Left hindlimb (tissue), 1 donor: ENCODE results near the gene AFG1L.
"Not testable (repeated sequence)": the region's sequence is repeated elsewhere in the genome, so short reads cannot be mapped to it uniquely, and the experiment has no call there.

Experiments
- DNase-seq: peaks from one replicate; pipeline ENCODE4 v3.0.0-alpha.2; 2018

Gene AFG1L

DNA sequence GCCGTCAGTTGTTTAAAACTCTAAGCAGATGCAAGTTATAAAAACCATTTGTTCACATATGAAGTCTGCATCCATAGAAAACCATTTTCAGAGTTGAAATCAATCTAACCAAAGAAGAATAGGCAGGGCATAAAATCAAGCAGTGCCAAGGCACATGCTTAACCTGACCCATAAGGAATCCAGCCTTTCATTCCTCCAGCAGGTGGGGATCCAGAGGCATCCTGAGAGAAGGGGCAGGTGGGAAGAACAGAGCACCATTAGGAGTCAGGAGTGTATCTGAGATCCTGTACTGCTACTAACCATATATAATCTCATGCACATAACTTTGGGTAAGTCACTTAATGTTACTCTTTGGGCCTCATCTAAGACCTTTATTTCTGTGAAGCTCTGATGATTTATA lies 236.5 kb downstream of the AFG1L start:
- DNase-seq, result no peak

DNA sequence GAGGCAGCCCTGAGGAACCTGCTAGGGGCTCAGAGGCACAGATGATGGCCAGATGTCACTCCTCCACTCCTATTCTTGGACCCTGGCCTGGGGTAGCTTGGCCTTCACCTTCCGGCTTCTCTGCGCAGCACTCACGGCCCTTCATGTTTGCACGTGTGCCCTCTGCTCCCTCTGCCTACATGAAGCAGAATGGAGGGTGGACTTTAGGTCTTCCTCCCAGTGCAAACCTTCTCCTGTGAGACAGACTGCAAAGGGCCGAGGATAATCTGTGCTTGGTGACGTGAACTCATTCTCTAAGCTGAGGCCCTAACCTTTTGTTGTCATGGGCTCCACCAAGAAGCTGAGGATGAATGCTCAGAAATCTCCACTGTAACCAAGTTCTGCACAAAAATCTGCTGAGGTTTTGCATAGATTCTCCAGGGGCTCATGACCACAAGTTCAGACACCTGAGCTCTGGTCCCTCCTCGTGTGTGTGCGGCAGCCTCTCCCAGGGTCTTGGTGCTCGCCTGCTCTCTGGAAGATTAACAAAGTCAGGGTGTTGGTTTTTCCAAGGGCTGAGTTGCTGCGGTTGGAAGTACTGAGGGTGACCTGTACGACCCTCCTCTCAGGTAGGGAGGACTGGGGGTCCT lies 240.4 kb downstream of the AFG1L start:
- DNase-seq, result no peak

DNA sequence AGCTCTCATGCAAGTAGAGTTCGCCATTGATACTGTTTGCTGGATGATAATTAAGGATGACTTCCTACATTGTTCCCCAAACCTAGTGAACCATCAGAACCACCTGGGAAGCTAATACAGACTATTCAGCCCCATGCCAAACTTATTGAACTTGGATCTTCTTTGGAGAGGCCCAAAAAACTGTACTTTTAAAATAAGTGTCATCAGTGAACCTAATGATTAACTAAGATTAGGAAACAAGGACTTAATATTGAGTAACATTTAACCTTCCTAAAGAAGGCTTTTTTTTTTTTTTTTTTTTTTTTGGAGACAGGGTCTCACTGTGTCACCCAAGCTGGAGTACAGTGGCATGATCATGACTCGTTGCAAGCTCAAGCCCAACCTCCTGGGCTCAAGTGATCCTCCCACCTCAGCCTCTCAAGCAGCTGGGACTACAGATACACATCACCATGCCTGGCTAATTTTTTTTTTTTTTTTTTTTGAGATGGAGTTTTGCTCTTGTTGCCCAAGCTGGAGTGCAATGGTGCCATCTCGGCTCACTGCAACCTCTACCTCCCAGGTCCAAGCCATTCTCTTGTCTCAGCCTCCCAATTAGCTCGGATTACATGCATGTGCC lies 241.2 kb downstream of the AFG1L start:
- not testable (repeated sequence) for DNase-seq

DNA sequence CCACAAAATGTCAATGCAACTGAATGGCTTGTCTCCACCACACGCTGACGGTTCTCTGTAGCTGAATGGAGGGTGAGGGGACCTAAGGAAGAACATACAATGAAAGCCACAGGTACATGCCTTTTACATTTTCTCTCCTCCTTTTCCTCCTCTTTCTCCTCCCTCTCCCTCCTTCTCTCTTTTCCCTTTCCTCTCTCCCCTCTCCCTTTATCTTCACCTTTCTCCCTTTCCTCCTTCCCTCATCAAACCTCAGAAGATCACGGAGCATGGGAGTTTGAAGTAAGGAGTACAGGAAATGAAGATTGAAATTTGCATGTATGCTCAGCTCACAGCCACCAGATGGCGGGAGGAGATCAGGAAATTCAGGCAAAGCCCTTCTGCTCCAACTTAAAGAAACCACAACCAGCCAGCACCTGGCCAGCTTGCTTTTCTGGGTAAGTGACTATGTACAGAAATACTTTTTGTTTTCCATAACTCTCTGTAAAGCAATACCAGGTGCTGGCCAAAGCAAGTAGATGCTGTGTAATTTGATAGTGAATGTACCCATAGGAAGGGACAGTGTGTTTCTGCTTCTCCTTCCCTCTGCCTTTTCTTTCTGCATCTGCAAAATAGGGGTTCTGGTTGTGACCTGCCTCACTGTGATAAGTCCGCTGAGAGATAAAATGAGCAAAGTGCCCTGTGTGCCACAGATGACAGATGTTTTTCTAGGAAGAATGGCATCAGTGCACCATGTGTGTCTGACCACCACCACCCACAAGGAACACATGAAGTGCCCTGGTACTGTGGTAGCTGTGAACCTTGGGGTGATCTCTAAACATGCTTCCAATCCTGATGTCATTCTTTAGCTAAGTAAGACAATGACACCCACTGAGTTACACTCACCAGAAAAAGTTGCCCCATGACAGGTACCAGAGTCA lies 247.2 kb downstream of the AFG1L start:
- DNase-seq, result peak; percentile 81

DNA sequence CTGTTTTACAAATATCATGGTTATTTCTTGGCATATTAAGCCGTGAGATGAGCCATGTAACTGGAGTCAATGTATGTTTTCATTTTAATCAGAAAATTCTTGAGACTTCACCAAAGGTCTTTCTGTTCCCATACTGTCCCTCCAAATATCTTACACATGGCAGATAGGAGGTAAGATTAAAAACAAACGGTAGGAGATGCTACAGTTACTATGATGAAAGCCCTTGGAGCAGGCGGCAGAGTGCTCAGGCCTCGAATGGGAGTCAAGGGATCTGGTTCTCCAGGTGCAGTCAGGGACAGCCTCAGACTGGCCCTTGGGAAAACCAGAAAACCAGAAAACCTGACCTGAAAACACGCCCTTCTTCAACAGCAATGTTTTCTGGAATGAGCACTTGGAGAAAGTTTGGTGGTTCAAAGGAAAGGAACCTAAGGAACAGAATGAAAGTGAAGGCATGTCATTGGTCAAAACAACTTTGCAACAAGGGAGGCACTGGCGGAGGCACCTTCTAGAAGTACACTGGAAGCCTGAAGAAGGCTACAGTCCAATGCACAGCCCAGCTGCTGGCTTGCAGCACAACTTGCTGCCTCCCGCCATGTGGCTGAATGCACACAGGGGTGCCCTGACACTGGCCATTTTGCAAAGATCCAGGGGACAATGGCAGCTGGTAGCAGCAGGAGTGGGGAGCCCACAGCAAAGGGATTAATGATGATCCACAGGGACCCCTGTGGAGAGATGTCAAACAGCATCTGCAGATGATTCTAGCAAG lies 248.5 kb downstream of the AFG1L start:
- no peak for DNase-seq

DNA sequence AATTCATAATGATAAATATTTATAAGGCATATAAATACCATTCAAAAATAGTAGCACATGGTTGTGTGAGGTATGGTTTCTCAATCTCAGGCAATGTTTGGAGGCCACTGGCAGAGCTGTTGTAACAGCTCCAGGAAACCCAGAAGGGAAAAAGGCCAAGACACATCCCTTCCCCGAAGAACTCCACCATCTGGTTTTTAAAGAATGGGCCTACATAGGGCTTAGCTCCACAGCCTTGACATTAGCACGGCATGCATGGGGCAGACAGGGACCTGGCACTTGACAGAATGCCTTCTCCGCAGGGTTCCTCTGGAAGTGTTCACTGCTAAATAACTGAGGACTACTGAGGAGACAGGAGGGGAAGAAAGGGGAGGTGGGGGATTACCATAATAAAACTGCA lies 249.8 kb downstream of the AFG1L start:
- no peak for DNase-seq

DNA sequence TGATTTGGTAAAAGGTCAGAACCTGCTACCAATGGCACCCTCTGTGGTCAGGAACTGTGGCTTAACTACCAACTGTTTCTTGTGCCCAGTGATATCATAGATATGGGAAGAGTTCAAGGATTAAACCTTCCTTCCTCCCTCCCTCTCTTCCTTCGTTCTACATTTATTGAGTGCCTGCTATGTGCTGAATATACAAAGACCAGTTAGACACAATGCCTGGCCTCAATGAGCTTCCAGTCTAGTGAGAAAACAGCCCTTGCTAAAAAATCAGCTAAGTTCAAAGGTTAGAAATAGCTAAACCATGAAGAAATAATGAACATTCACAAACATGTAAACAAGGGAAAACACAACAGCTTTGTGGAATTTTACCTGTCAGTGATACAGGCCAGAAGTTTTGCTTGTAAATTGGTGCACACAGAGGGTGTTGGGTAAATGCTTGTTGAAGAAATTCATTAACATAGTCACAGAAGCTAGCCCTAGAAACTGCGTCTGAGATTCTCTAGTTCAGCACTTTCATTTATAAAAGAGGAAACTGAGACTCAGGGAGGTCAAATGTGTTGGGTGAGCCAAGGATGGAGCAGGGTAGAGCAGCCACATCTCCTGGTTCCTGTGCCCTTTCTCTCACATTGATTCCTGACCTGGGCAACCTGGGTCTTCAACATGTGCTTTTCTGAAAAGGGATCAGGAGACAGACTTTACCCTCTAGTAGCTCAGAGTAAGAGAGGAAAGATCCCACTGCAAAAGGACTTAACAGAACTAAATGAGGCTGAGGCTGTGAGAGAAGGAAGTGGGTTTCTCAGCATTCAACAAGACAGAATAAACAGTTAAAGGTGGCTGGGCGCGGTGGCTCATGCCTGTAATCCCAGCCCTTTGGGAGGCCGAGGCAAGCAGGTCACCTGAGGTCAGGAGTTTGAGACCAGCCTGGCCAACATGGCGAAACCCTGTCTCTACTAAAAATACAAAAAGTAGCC lies 251.5 kb downstream of the AFG1L start:
- no peak for DNase-seq

DNA sequence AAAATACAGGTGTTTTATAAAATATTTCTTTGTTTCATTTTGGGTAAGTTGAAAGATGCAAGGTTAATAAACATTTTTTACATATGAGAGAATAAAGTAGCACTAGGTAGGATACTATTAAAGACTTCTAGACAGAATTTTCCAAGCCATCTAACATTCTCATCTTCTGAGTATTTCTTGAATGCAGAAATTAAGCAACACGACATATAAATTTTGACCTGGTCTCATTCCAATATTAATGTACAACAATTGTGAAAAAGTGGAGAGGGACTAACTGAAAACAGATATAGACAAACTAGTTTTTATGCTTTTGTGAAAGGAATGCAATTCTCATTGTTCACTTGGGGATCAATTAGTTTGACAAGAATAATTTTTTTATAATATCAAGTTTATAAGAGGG lies 254.4 kb downstream of the AFG1L start:
- DNase-seq, result no peak

DNA sequence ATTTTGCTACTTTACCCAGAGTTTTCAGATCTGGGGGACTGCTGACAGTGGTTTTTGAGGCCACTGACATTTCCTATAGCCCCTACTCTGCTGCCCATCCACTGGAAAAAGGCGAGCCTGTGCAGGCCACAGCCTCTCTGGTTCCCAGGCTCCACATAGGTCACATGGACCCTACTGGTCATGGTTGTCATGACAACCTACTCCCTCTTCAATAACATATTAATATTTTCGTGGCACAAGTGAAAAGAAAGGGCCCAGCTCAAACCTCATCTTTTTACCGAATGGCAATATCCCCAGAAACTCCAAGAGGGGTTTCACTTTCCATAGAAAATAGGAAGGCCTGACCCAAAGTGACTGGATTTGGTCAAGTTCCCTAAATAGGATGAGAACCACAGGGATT lies 254.9 kb downstream of the AFG1L start:
- no peak for DNase-seq

DNA sequence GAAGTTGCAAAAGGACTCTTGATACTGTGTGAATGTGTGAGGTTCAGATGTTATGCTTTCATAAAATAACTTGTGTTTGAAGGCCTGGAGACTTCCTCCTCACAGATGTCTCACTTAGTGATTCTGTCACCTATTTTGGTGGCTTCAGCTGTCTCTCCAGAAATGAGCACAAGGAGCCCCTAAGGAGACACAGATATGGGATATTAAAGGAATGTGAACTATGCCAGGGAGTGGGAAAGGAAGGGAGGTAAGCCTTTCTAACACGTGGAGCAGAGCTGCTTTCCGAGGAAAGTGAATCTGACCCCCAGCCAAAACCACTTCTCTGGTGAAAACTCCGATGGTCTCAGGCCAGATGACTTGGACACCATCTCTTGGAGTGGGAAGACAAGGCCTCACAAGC lies 255.4 kb downstream of the AFG1L start:
- no peak for DNase-seq

DNA sequence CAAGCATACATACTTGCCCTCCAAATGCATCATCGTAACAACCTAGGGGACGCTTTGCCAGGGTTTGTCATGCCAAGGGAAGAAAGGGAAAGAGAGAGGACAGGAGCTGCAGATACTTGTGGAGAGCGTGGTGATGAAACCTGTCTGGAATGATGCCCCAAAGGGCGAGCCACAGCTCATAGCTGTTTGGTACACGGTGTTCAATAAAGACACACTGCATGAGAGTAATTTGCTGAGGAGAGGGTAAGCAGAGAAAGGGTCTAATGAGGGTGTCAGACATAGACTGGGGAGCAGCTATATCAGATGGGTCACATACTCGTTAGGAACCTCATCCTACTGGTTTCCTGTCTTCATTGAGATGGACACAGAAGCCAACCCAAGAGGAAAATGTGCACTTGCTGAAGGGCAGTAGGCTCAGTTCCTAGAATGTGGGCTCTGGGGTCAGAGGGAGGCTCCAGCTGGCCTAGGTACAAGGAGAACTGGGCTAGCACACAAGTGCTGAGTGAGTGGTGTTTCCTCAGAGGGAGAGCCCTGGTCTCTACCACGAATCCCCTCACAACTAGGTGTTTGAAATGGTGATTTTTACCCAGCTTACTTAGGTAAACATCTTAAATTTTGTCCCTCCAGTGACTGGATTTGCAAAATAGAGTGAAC lies 260.7 kb downstream of the AFG1L start:
- no peak for DNase-seq

DNA sequence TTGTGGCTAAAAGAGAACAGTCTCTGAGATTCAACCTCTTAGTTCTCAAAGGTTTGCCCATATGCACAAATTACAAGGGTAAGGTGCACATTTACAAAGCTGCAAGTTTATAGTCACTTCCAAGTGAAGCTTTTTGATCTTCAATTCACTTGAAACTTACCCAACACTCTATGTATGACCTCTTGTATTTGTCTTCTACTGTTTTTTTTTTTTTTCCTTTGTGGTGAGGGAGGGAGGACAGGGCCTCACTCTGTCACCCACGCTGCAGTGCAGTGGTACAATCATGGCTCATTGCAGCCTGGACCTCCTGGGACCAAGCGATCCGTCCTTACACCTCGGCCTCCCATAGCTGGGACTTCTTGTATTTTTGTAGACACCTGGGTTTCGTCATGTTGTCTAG lies 261.4 kb downstream of the AFG1L start:
- DNase-seq, result no peak

DNA sequence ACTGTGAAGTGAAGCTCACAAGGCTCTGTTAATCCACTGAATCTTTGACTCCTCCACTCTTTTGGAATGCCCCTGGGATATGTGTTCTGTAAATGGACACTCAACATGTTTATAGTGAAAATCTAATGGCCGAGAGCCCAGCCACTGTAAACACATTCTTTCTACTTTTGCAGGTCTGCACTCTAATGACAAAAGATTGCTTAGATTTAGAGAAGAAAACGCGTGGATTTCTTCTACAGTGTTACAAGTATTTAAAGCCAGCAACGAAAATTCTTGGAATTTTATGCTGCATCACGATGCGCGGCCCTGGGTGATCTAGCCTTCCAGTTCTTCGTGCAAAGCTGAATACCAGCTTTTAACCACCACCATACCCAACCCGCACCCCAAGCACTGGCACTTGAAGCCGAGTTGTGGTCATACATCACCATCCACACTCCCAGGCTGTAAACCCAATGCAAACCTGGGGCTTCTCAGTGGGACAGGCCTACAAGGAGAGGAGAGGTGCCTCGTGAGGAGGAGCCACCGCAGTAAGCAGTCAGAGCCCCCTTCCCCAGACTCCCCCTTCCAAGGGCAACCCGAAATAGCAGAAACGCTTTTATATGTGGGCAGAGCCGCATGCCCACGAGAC lies 262.1 kb downstream of the AFG1L start:
- DNase-seq, result no peak

DNA sequence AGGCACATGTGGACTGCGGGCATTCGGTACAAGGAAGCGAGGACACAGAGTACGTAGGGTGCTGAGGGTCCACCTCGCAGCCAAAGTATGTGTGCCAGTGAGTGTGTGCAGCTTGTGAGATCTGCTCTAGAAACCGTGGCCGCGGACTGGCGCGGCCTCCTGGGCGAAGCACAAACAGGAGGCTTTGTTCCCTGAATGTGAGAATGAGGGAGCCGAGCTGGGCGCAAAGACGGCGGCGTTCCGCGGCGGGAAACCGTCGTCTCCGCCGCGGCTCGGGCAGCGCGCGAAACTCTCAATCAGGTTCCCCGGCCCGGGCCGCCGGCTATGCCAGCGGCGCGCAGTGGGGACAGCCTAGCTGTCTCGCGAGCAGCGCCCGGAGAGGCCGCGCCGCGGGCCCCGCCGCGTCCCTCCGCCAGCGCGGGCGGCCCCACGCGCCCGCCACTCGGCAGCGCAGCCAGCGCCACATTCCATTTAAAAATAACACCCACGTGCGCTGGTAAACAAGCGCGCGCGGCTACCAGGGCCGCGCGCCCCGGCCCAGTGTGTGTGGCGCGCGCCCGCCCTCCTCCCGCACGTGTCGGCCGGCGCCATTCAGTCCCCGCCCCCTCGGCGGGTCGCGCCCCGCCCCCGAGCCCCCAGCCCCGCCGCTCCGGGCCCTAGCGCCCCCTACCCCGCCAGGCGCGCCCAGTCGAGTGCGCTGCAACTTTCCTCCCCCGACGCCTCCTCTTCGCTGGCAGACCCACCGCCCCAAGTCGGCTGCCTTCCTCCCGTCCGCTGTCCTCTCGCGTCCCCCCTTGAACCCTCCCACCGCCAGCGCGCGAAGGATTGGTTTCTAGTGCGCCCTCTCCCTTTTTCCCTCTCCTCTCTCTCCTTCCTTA lies 262.9 kb downstream of the AFG1L start:
- DNase-seq, result peak; percentile 56

DNA sequence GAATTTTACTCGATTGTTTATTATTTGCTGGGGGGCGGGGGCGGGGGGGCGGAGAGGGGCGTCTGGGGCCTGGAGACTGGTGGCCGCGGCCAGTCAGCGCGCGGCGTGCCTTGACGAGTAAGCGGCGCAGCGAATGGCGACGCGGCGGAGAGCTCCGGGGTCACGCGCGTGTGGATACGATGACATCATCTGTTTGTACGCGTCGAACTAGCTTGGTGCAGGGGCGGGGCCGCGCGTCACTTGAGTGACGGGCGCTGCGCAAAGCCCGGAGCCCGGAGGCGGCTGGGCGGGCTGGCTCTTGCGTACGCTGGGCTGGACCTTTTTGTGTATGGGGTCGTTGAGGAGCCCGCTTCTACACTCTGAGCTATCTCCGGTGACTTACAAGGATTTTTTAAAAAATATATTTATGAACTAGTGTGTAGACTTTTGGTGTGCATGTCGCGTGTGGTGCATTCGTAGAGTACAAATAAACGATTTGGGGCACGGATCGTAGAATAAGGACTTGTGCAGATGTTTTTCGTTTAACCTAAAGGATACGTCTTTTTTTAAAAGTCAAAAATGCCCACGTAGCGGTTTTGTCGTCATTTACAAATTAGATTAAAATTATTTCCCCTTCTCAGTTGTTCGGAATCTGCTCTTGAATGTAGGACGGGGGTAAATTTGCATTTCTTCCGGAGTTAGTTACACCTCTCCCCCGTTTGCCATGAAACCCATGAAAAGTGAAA lies 263.7 kb downstream of the AFG1L start:
- DNase-seq, result peak; percentile 99

DNA sequence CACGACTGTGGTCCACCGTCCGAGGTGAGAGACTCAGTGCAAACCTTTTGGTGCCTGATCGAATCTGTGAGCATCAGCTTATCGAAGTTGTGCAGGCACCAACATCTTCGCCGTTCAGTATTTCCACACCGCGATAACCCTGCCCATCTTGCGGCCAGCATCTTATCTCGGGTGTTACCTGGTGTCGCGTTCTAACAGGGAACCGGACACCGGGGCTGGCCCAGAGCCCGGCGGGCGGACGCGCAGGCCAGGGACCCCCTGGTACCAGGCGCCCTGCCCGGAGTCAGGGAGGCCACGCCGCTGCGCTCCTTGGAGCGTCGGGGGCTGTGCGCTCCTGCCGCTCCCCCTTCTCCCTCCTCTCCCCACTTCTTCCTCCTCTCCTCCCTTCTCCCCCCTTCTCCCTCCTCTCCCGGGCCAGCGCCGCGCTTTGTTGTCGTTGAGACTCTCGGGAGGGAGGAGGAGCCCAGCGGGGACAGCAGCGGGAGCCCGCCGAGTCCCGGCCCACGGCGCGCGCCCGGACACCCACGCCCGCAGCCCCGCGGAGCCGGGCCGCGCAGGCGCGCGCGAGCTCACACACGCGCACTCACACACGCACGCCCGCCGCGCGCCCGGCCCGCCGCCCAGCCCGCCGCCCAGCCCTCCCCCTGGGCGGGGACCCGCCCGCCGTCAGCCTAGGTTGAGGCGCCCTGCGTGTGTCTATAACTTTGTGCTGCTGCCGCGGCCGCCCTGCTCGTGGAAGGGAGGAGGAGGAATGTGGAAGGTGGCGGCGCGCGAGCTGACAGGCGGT lies 264.4 kb downstream of the AFG1L start:
- peak; percentile 94 for DNase-seq

DNA sequence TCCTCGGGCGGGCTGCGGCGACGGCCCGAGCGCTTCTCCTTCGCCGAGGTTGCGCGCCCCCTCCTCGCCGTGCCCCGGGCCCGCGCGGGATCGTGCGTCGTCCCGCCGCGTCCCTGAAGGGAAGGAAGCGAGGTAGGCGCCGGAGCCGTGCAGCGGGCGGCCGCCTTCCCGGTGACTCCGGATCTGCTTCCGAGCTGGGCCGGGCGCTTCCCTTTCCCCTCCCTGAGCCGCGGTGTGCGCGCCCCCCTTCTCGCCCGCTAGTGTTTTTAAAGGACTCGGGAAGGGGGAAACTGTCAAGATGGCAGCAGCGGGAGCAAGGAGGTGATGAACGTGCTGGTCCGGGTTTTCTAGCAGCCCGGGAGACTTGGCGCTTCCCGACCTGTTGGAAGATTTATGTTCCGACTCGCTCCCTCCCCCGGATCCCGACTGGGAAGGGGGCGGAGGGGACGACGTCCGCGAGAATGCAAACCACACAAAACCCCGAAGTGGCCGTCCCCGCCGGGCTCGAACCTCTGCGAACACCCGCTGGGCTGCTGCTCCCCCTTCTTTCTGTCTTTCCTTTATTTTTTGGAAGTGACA lies 265.1 kb downstream of the AFG1L start:
- DNase-seq, result peak; percentile 90
